ENCODE data around the gene VEZF1.

DNA sequence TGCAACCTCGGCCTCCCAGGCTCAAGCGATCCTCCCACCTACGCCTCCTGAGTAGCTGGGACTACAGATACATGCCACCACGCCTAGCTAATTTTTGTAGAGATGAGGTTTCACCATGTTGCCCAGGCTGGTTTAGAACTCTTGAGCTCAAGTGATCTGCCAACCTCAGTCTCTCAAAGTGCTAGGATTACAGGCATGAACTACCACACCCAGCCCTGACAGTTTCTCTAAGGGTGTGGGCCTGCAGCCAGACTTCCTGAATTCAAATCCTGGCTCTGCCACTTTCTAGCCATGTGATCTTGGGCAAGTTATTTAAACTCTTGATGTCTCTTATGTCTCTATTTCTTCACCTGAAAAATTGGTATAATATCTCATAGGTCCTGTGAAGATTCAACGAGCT, 38.4 kb downstream of the VEZF1 start:
- TF ChIP-seq CTCF (IDR thresholded peaks at IDR 0.05) (no peak), POLR2A (IDR thresholded peaks at IDR 0.05) (no peak)

All from ovary (tissue), 3 donors.